IgD-negative memory B cell (primary cell): ENCODE data around the gene OGA. TPM values are rescaled to one million over a fixed set of nuclear protein-coding genes. Genes with fewer than 3 reads are reported as not detected.
A peak's percentile ranks its signal among the peaks of the same experiment; 100 is the strongest.
"Not testable (repeated sequence)": the region's sequence is repeated elsewhere in the genome, so short reads cannot be mapped to it uniquely, and the experiment has no call there.

ENCODE experiments used
- H3K27ac Mint-ChIP-seq, 3 donors: one replicate each; pipeline ENCODE4 v1.8.0; 2020 to 2022; ENCODE audit warnings: mild to moderate bottlenecking in 3 of 3, mixed read lengths in 3 of 3, moderate library complexity in 1 of 3
- H3K27me3 Mint-ChIP-seq: one replicate; pipeline ENCODE4 v1.8.0; 2021; ENCODE audit warnings: mixed read lengths
- H3K36me3 Mint-ChIP-seq: one replicate; pipeline ENCODE4 v1.8.0; 2020; ENCODE audit warnings: mild to moderate bottlenecking, mixed read lengths
- H3K4me1 Mint-ChIP-seq, 3 donors: one replicate each; pipeline ENCODE4 v1.8.0; 2020 to 2022; ENCODE audit warnings: mixed read lengths in 3 of 3, mild to moderate bottlenecking in 1 of 3
- H3K4me3 Mint-ChIP-seq, 4 donors: one replicate each; pipeline ENCODE4 v1.8.0; 2020 to 2022; ENCODE audit warnings: mild to moderate bottlenecking in 4 of 4, mixed read lengths in 4 of 4, moderate library complexity in 3 of 4
- H3K9me3 Mint-ChIP-seq, 3 donors: one replicate each; pipeline ENCODE4 v1.8.0; 2020 to 2021; ENCODE audit warnings: mixed read lengths in 3 of 3, mild to moderate bottlenecking in 1 of 3
- polyA plus RNA-seq: library from polyadenylated mRNA; unstranded; fragments of 300-500 nt; fragmentation: Illumina TruSeq; gene quantifications from one replicate; pipeline ENCODE4 v1.2.3, GENCODE V29; 2021

OGA gene
- polyA plus RNA-seq, 1 donor from 2014 or later = 47.8 TPM

GRCh38 chr10:101793526-101793925 is 24.7 kb downstream of the OGA start:
- H3K9me3 Mint-ChIP-seq = no peaks in the 10 kb centered on the region
- H3K4me1 Mint-ChIP-seq = peaks cover 0 to 1% (median 0%) of the 10 kb centered on the region in 3 donors
- H3K27me3 Mint-ChIP-seq = no peaks in the 10 kb centered on the region
- H3K36me3 Mint-ChIP-seq = no peaks in the 10 kb centered on the region
- H3K4me3 Mint-ChIP-seq = no peak overlapping the region
- H3K27ac Mint-ChIP-seq = peak overlapping the region in 1 of 3 donors; percentile 34

GRCh38 chr10:101789686-101790085 is 28.6 kb downstream of the OGA start:
- H3K9me3 Mint-ChIP-seq = no peaks in the 10 kb centered on the region
- H3K27me3 Mint-ChIP-seq = no peaks in the 10 kb centered on the region
- H3K4me3 Mint-ChIP-seq = no peak overlapping the region
- peak overlapping the region in 1 of 3 donors; percentile 27 for H3K27ac Mint-ChIP-seq
- H3K36me3 Mint-ChIP-seq = no peaks in the 10 kb centered on the region
- H3K4me1 Mint-ChIP-seq = peaks cover 5 to 11% (median 8%) of the 10 kb centered on the region in 3 donors

- H3K4me1 Mint-ChIP-seq = peaks cover 6 to 15% (median 13%) of the 10 kb centered on the region in 3 donors
- not testable (repeated sequence) for H3K27me3 Mint-ChIP-seq
Observed at GRCh38 chr10:101789231-101789630, 29.0 kb downstream of the OGA start.

GRCh38 chr10:101785801-101786200 is 32.4 kb downstream of the OGA start:
- no peak overlapping the region for H3K4me3 Mint-ChIP-seq
- H3K9me3 Mint-ChIP-seq = no peaks in the 10 kb centered on the region
- H3K36me3 Mint-ChIP-seq = no peaks in the 10 kb centered on the region
- peak overlapping the region in 1 of 3 donors; percentile 41 for H3K27ac Mint-ChIP-seq
- no peaks in the 10 kb centered on the region for H3K27me3 Mint-ChIP-seq
- peaks cover 22 to 34% (median 34%) of the 10 kb centered on the region in 3 donors for H3K4me1 Mint-ChIP-seq

More at GRCh38 chr10:101789231-101789630, 29.0 kb downstream of the OGA start:
- H3K36me3 Mint-ChIP-seq, H3K9me3 Mint-ChIP-seq, H3K4me3 Mint-ChIP-seq: not testable (repeated sequence)
- peak overlapping the region in 1 of 3 donors; percentile 27 for H3K27ac Mint-ChIP-seq

GRCh38 chr10:101784558-101784957 is 33.7 kb downstream of the OGA start:
- Mint-ChIP-seq H3K27ac (peak overlapping the region in 2 of 3 donors; percentile 59 to 99), H3K9me3 (no peaks in the 10 kb centered on the region), H3K36me3 (no peaks in the 10 kb centered on the region), H3K4me1 (peaks cover 22 to 38% (median 37%) of the 10 kb centered on the region in 3 donors), H3K27me3 (no peaks in the 10 kb centered on the region), H3K4me3 (peak overlapping the region in 1 of 4 donors; percentile 100)

GRCh38 chr10:101783736-101784118 is 34.5 kb downstream of the OGA start:
- Mint-ChIP-seq H3K27me3 (peaks cover 5% of the 10 kb centered on the region), H3K9me3 (no peaks in the 10 kb centered on the region), H3K27ac (peak overlapping the region; percentile 91 to 99 (median 93)), H3K4me1 (peaks cover 27 to 45% (median 42%) of the 10 kb centered on the region in 3 donors), H3K36me3 (no peaks in the 10 kb centered on the region), H3K4me3 (peak overlapping the region in 3 of 4 donors; percentile 98 to 100 (median 100))

- H3K4me3 Mint-ChIP-seq = peak within 1 kb of the TSS; percentile 96 to 100 (median 99)
- H3K27me3 Mint-ChIP-seq = peaks cover 9% of the 10 kb centered on the region
- peaks cover 27 to 46% (median 44%) of the 10 kb centered on the region in 3 donors for H3K4me1 Mint-ChIP-seq
- peak within 1 kb of the TSS; percentile 91 to 99 (median 93) for H3K27ac Mint-ChIP-seq
- no peaks in the 10 kb centered on the region for H3K36me3 Mint-ChIP-seq
- H3K9me3 Mint-ChIP-seq = no peaks in the 10 kb centered on the region
Observed at GRCh38 chr10:101782811-101783735, 35.2 kb downstream of the OGA start, which contains the start of gene NPM3. TSS of gene NPM3 (minus strand) at chr10:101783446. CDS start at chr10:101783390, 56 bp downstream.

- H3K9me3 Mint-ChIP-seq = no peaks in the 10 kb centered on the region
- peak overlapping the region; percentile 96 to 100 (median 99) for H3K4me3 Mint-ChIP-seq
- H3K27me3 Mint-ChIP-seq = peaks cover 17% of the 10 kb centered on the region
- H3K27ac Mint-ChIP-seq = no peak overlapping the region
- no peaks in the 10 kb centered on the region for H3K36me3 Mint-ChIP-seq
- peaks cover 27 to 50% (median 41%) of the 10 kb centered on the region in 3 donors for H3K4me1 Mint-ChIP-seq
Observed at GRCh38 chr10:101781984-101782810, 36.0 kb downstream of the OGA start.

GRCh38 chr10:101781655-101781983 is 36.6 kb downstream of the OGA start:
- H3K4me1 Mint-ChIP-seq = peaks cover 29 to 51% (median 41%) of the 10 kb centered on the region in 3 donors
- H3K27ac Mint-ChIP-seq = no peak overlapping the region
- H3K36me3 Mint-ChIP-seq = no peaks in the 10 kb centered on the region
- no peaks in the 10 kb centered on the region for H3K9me3 Mint-ChIP-seq
- peaks cover 20% of the 10 kb centered on the region for H3K27me3 Mint-ChIP-seq
- H3K4me3 Mint-ChIP-seq = peak overlapping the region; percentile 57 to 91 (median 84)

GRCh38 chr10:101780818-101781654 is 37.2 kb downstream of the OGA start:
- Mint-ChIP-seq H3K36me3 (no peaks in the 10 kb centered on the region), H3K4me3 (peak overlapping the region in 3 of 4 donors; percentile 25 to 91 (median 53)), H3K27me3 (peaks cover 20% of the 10 kb centered on the region), H3K4me1 (peaks cover 29 to 50% (median 41%) of the 10 kb centered on the region in 3 donors), H3K9me3 (no peaks in the 10 kb centered on the region), H3K27ac (peak overlapping the region in 1 of 3 donors; percentile 72)

GRCh38 chr10:101780187-101780817 is 37.9 kb downstream of the OGA start:
- H3K4me3 Mint-ChIP-seq = peak overlapping the region; percentile 84 to 97 (median 92)
- H3K36me3 Mint-ChIP-seq = no peaks in the 10 kb centered on the region
- peaks cover 29 to 46% (median 41%) of the 10 kb centered on the region in 3 donors for H3K4me1 Mint-ChIP-seq
- no peaks in the 10 kb centered on the region for H3K9me3 Mint-ChIP-seq
- H3K27ac Mint-ChIP-seq = peak overlapping the region; percentile 35 to 88 (median 72)
- peaks cover 20% of the 10 kb centered on the region for H3K27me3 Mint-ChIP-seq

- no peaks in the 10 kb centered on the region for H3K36me3 Mint-ChIP-seq
- peaks cover 26 to 43% (median 39%) of the 10 kb centered on the region in 3 donors for H3K4me1 Mint-ChIP-seq
- peak overlapping the region; percentile 84 to 97 (median 92) for H3K4me3 Mint-ChIP-seq
- peaks cover 24% of the 10 kb centered on the region for H3K27me3 Mint-ChIP-seq
- H3K27ac Mint-ChIP-seq = peak overlapping the region; percentile 35 to 88 (median 72)
- H3K9me3 Mint-ChIP-seq = no peaks in the 10 kb centered on the region
Observed at GRCh38 chr10:101779544-101780186, 38.6 kb downstream of the OGA start.

- H3K36me3 Mint-ChIP-seq = no peaks in the 10 kb centered on the region
Observed at GRCh38 chr10:101778781-101779543, 39.3 kb downstream of the OGA start.

More at GRCh38 chr10:101778781-101779543, 39.3 kb downstream of the OGA start:
- Mint-ChIP-seq H3K27me3 (peaks cover 31% of the 10 kb centered on the region), H3K4me1 (peaks cover 26 to 39% (median 37%) of the 10 kb centered on the region in 3 donors), H3K9me3 (no peaks in the 10 kb centered on the region), H3K27ac (peak overlapping the region; percentile 35 to 72 (median 69)), H3K4me3 (peak overlapping the region; percentile 84 to 97 (median 92))
